CD1c-positive myeloid dendritic cell (primary cell): ENCODE measurements around the gene HLCS.
A peak's percentile ranks its signal among the peaks of the same experiment; 100 is the strongest.

Source experiments
- DNase-seq: peaks from one replicate; pipeline ENCODE4 v3.0.0-alpha.2; 2016; ENCODE audit errors: extremely low spot score

The HLCS gene

DNA sequence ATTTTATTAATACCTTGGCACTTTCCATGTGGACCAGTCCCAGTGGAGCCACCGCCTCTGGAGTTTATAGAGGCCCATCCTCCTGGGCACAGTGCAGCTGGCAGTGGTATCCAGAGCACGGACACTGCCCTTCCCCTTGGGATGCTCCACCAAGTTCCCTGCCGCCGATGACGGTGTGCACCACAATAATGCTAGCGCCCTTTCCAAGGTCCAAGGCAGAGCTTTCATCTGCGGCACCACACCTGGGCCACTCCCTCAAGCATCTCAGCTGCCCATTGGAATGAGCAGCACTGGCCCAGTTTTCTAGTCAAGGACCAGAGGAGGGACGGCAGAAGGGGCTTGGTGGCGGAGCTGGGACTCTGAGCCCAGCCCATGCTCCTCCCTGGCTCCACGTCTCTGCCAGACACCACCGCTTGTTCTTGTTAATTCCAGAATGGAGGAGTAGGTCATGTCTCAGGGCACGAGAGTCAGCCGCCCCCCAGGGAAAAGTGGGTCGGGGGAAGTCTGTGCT is 243.0 kb downstream of the HLCS start:
- DNase-seq, result no peak

- DNase-seq, result no peak
These were observed 243.8 kb downstream of the HLCS start for GRCh38 chr21:36722370-36723368.

GRCh38 chr21:36721817-36722216 is 244.7 kb downstream of the HLCS start:
- DNase-seq, result no peak

- DNase-seq, result no peak
These were observed 246.9 kb downstream of the HLCS start for GRCh38 chr21:36719614-36720013.

DNA sequence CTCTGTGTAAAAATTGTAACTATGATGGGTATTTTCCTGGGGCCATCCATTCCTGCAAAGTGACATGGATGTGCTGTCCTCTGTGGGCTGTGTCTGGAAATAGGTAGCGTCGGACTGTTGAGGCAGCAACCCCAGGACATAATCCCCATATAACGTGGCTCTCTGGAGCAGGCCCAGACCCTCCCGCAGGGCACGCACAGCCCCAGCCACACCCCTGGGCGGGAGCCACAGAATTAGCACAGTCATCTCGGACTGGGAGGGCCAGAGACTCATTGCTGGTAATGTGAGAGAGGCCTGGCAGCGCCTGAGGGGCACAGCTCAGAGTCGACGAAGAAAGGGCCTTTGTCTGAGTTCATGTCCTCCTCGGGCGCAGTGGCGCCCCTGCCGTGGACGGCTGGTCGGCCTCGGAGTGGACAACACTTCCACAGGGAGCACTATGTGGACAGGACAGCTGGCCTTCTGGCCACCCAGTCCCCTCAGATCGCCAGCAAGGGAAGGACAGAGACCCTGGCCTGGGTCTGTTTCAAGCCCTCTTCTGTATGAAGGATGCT is 247.4 kb downstream of the HLCS start:
- no peak for DNase-seq

DNA sequence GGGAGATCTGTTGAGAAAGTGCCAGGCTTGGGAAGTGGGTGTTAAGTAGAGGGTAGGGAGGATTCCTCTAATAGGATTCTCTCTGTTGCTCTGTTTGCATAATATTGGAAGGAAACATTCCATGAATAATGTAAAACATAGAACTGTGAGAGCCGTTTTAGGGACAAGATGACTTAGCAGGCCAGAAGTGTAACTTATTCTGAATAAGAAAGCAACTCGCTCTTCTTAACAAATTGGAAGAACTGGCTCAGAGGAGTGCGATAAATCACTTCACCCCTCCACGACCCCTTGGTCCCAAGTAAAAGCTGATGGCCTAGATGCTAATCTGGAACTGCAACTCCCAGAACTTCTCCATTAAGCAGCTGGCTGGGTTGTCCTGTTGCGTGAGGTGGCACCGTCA is 248.5 kb downstream of the HLCS start:
- DNase-seq, result no peak

DNA sequence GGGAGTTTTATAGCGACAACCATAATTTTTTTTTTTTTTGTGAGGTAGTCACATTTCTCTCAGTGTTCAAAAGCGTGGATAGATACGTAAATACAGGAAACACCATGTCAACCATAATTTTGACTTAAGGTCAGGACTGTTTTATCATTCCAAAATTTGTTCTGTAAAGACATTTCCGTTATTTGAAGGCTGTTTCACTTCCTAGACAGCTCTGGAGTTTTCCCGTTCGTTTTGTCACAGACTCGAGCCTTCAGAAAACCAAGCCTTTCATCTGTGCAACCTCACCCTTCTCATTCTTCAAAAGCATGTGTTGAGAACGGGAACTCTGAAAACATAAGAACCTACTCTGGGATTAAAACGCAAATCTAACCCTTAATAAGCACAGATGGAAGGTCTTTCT is 249.6 kb downstream of the HLCS start:
- no peak for DNase-seq

DNA sequence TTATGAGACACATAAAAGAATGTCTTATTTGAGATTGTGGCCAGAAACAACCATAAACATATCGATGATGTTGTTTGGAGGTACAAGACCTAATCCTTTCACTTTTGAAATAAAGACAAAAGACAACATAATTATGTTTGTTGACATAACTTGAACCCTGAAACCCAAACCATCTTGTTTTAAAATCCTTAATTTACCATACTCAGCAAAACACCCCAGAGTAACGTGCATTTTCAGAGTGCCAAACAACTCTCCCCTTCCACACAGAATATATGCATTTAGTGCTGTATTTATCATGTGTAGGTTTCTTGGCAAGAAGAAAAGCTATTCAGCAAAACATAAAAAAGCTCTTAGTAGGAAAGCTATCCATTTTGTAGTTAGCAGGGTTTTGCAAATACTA is 250.1 kb downstream of the HLCS start:
- DNase-seq, result no peak

DNA sequence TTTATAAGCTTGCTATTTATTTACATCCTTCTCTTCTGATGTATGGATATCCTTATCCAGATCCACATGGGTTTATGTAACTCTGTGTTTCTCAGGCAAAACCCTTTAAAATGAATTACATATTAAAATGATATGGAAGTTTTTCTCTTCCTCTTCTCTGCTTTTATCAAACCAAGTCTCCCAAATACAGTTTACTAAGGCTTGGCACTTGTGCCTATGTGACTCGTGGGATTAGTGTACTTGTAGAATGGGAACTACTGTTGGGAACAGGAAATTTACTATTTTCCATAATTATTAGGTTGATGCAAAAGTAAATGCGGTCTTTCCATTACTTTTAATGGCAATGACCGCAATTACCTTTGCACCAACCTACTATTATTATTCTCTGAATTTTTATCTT is 252.7 kb downstream of the HLCS start:
- DNase-seq, result no peak

GRCh38 chr21:36710729-36711048 is 255.8 kb downstream of the HLCS start:
- DNase-seq, result peak; percentile 25

- DNase-seq, result no peak
These were observed 256.4 kb downstream of the HLCS start for GRCh38 chr21:36709868-36710728.

GRCh38 chr21:36709030-36709867 is 257.2 kb downstream of the HLCS start:
- no peak for DNase-seq

- no peak for DNase-seq
These were observed 258.0 kb downstream of the HLCS start for GRCh38 chr21:36708286-36709029.

DNA sequence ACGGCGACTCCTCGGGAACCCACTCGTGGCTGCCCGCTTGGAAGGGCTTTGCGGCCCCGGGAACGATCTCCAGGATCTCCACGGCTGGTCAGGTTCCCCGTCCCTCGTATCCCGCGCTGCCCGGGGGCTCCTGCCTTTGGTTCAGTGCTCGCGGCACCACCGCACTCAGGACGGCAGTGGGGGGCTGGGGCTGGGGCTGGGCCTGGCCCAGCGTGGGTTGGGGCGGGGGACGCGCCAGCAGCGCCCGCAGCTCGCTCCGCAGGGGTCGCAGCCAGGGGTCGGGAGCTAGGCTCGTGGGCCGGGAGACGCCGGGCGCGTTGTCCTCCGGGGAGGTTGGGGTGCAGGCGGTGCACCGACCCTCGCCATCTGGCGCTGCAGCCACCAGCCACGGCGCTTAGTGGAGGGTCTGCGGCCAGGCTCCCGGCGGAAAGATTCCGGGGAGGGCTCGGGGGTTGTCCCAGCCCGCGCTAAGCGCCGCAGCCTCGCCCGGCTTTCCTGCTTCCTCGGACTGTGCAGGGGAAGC is 258.6 kb downstream of the HLCS start:
- no peak for DNase-seq

GRCh38 chr21:36706951-36707762 is 259.3 kb downstream of the HLCS start:
- no peak for DNase-seq

DNA sequence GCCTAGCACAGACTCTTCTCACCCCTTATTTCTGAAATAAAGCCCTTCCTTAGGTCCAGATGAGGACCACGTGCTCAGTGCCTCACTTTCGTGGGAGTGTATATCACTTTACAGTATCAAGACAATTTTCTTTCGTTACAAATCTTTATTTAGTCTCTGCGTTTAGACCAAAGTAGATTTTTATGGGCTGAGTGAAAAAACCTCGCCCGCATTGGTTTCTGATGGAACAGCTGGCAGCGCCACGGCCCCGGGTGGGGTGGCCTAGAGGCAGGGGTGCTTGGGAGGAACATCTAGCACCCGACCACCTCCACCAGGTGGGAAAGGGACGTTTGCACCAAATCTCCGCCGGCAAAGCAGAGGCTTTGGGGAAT is 260.0 kb downstream of the HLCS start:
- no peak for DNase-seq

GRCh38 chr21:36705679-36706481 is 260.6 kb downstream of the HLCS start:
- no peak for DNase-seq

DNA sequence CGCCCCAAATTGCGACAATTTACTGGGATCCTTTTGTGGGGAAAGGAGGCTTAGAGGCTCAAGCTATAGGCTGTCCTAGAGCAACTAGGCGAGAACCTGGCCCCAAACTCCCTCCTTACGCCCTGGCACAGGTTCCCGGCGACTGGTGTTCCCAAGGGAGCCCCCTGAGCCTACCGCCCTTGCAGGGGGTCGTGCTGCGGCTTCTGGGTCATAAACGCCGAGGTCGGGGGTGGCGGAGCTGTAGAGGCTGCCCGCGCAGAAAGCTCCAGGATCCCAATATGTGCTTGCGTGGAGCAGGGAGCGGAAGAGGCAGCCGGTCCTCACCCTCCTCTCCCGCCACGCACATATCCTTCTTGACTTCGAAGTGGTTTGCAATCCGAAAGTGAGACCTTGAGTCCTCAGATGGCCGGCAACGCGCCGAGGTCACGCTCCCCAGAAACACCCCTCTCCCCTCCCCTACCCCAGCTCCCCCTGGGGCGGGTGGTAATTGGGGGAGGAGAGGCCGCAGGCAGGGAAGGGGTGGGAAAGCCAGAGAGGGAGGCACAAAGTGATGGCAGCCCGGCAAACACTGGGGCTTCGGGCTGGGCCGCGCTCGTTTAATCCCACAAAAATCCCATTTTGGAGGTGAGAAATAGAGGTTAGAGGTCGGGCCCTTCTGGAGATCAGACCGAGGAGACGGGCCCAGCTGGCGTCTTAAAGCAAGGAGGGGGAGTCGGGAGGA is 261.4 kb downstream of the HLCS start:
- no peak for DNase-seq
